Epithelial cell of proximal tubule (primary cell): ENCODE results near the gene NTRK1. TPM values are rescaled to one million over a fixed set of nuclear protein-coding genes. Genes with fewer than 3 reads are reported as not detected.

Source experiments
- DNase-seq: peaks from one replicate; pipeline ENCODE4 v3.0.0-alpha.2; 2011; ENCODE audit warnings: low read depth
- H3K4me3 ChIP-seq: 2 replicates; pipeline ENCODE4 v1.5.1; 2011; ENCODE audit warnings: low read depth, mild to moderate bottlenecking, low read length
- CTCF ChIP-seq: conservative IDR thresholded peaks from 2 replicates; pipeline ENCODE4 v1.5.1; 2012; ENCODE audit warnings: low read depth, mild to moderate bottlenecking, low read length
- total RNA-seq: library from RNA; depleted of rRNA; stranded (reverse); fragments of >200 nt; gene quantifications from 2 replicates; pipeline ENCODE4 v1.2.3, GENCODE V29; 2015

Gene NTRK1
- total RNA-seq, 1 donor from 2014 or later, result not detected

- no peak for DNase-seq
- no peak for TF ChIP-seq CTCF
- H3K4me3 ChIP-seq, result no peak overlapping the region
These were observed 35.3 kb downstream of the NTRK1 start for GRCh38 chr1:156895927-156896326.

GRCh38 chr1:156896490-156897033 lies 35.9 kb downstream of the NTRK1 start:
- no peak for TF ChIP-seq CTCF
- H3K4me3 ChIP-seq, result no peak overlapping the region
- peak; percentile 61 for DNase-seq

GRCh38 chr1:156897078-156897825 lies 36.6 kb downstream of the NTRK1 start:
- no peak overlapping the region for H3K4me3 ChIP-seq
- DNase-seq, result no peak
- no peak for TF ChIP-seq CTCF

GRCh38 chr1:156898161-156898566 lies 37.5 kb downstream of the NTRK1 start:
- TF ChIP-seq CTCF, result no peak
- H3K4me3 ChIP-seq, result no peak overlapping the region
- DNase-seq, result no peak

GRCh38 chr1:156898971-156899664 lies 38.5 kb downstream of the NTRK1 start:
- no peak for DNase-seq
- TF ChIP-seq CTCF, result no peak
- H3K4me3 ChIP-seq, result no peak overlapping the region

GRCh38 chr1:156899956-156900718 lies 39.5 kb downstream of the NTRK1 start:
- no peak for TF ChIP-seq CTCF
- H3K4me3 ChIP-seq, result no peak overlapping the region
- DNase-seq, result no peak
